Karpas-422 (cell line): Measurements from ENCODE around the gene RAB23. TPM values are rescaled to one million over a fixed set of nuclear protein-coding genes. Genes with fewer than 3 reads are reported as not detected.

Source experiments
- DNase-seq: peaks from one replicate; pipeline ENCODE4 v3.0.0-alpha.2; 2015
- H2AFZ ChIP-seq: fragments of 200-600 bp; sonication (generic); 2 replicates; pipeline ENCODE4 v1.6.1; 2014; ENCODE audit warnings: antibody characterized with exemption, low read length, mixed read lengths
- H3K27ac ChIP-seq: fragments of 200-600 bp; sonication (generic); 2 replicates; pipeline ENCODE4 v1.5.1; 2014; ENCODE audit warnings: mild to moderate bottlenecking, low read length, moderate library complexity
- H3K27me3 ChIP-seq: fragments of 200-600 bp; sonication (generic); 2 replicates; pipeline ENCODE4 v1.6.1; 2014; ENCODE audit warnings: low read length, mixed read lengths
- H3K36me3 ChIP-seq: fragments of 200-600 bp; sonication (generic); 2 replicates; pipeline ENCODE4 v1.6.1; 2014; ENCODE audit warnings: low read length, mixed read lengths; ENCODE audit not compliant: insufficient read depth
- H3K4me1 ChIP-seq: fragments of 200-600 bp; sonication (generic); 2 replicates; pipeline ENCODE4 v1.6.1; 2014; ENCODE audit warnings: mild to moderate bottlenecking, low read length, mixed read lengths
- H3K4me2 ChIP-seq: fragments of 200-600 bp; sonication (generic); 2 replicates; pipeline ENCODE4 v1.6.1; 2014; ENCODE audit warnings: low read length, low read depth, mild to moderate bottlenecking; ENCODE audit not compliant: poor library complexity, severe bottlenecking
- H3K4me3 ChIP-seq: fragments of 200-600 bp; sonication (generic); 2 replicates; pipeline ENCODE4 v1.5.1; 2014; ENCODE audit warnings: mild to moderate bottlenecking, antibody characterized with exemption, low read length, mixed read lengths
- H3K79me2 ChIP-seq: fragments of 200-600 bp; sonication (generic); 2 replicates; pipeline ENCODE4 v1.6.1; 2014; ENCODE audit warnings: mild to moderate bottlenecking, low read length, mixed read lengths
- H3K9ac ChIP-seq: fragments of 200-600 bp; sonication (generic); 2 replicates; pipeline ENCODE4 v1.6.0; 2014; ENCODE audit warnings: low read length
- H3K9me2 ChIP-seq: fragments of 200-600 bp; sonication (generic), shearing (Covaris generic); replicated peaks from 2 replicates; pipeline ENCODE4 v1.6.0; 2014; ENCODE audit warnings: mild to moderate bottlenecking, low read length, moderate library complexity; ENCODE audit not compliant: insufficient read depth
- H3K9me3 ChIP-seq: fragments of 300-700, 200-600 bp; sonication (generic); 2 replicates; pipeline ENCODE4 v1.6.1; 2014; ENCODE audit warnings: low read length, mixed read lengths
- H4K20me1 ChIP-seq: fragments of 200-600 bp; sonication (generic); 2 replicates; pipeline ENCODE4 v1.6.1; 2014; ENCODE audit warnings: mild to moderate bottlenecking, antibody characterized with exemption, low read length, low read depth; ENCODE audit not compliant: insufficient read depth
- total RNA-seq: library from RNA; depleted of rRNA; stranded (reverse); fragments of >200 nt; shearing (Covaris generic); gene quantifications from 2 replicates; pipeline ENCODE4 v1.2.3, GENCODE V29; 2014; ENCODE audit warnings: low replicate concordance

The RAB23 gene
- total RNA-seq, 1 experiment from 2014 or later, result 2.8 TPM

DNA sequence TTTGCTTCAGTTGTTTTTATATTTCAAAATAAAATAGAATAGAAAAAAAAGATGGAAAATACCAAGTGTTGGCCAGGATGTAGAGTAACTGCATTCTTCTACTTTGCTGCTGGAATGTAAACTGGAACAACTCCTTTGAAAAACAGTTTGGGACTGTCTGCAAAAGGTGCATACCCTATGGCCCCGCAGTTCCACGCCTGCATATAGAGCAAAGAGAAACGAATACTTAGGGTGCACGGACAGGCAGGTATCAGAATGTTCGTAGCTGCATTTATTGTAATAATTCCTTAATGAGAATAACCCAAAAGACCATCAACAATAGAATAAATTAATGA, 603 bp upstream of the RAB23 start:
- Histone ChIP-seq H3K27me3 (peaks cover 2% of the 10 kb centered on the region; the same call in 1 of the 2 replicates), H3K27ac (no peak overlapping the region), H3K4me3 (peak overlapping the region; percentile 81), H3K9ac (peak overlapping the region; percentile 76), H4K20me1 (peaks cover 11% of the 10 kb centered on the region), H3K4me2 (peak overlapping the region; percentile 98), H3K9me3 (no peaks in the 10 kb centered on the region), H3K4me1 (peaks cover 17% of the 10 kb centered on the region), H2AFZ (peak overlapping the region; percentile 100), H3K9me2 (no peaks in the 10 kb centered on the region), H3K79me2 (peaks cover 3% of the 10 kb centered on the region; the same call in 1 of the 2 replicates), H3K36me3 (no peaks in the 10 kb centered on the region)
- no peak for DNase-seq

DNA sequence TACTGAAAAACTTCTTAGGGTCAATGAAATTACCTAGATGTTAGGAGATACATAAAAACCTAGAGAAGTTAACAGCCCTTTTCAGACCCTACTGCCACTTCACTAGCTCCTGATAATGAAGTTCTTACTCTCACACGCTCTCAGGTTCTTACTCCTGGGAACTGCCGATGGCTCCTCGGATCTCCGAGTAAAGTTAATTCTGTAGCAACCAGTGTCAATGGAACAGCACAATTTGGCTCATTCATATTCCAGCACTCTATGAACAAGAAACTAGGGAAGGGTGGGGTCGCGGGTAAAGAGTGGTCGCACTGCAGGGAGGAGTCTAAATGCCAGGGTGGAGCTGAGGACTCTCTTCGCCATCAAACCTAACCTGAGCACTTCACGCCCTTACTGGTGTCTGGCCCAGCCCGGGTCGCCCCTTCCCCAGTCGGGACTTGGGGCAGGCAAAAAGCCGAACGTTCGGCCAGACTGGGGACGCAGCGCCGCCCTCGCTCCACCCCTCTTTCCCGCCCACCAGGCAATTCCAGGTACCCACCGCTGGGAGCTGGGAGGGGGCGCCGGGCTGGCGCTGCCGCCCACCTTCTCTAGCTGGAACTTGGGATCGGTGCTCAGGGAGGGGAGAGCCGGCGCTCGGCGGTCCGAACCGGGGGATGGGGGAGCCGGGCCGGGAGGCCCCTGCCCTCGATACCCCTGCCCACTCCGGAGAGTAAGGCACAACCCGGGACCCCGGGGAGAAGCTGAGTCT, 744 bp downstream of the RAB23 start:
- Histone ChIP-seq H3K27me3 (peaks cover 2% of the 10 kb centered on the region; the same call in 1 of the 2 replicates), H4K20me1 (peaks cover 11% of the 10 kb centered on the region), H3K4me1 (peaks cover 17% of the 10 kb centered on the region), H3K9ac (peak overlapping the region; percentile 76), H2AFZ (peak overlapping the region; percentile 100), H3K79me2 (peaks cover 3% of the 10 kb centered on the region; the same call in 1 of the 2 replicates), H3K36me3 (no peaks in the 10 kb centered on the region), H3K9me3 (no peaks in the 10 kb centered on the region), H3K4me3 (peak overlapping the region; percentile 81), H3K27ac (no peak overlapping the region), H3K9me2 (no peaks in the 10 kb centered on the region), H3K4me2 (peak overlapping the region; percentile 98)
- peak; percentile 71 for DNase-seq

DNA sequence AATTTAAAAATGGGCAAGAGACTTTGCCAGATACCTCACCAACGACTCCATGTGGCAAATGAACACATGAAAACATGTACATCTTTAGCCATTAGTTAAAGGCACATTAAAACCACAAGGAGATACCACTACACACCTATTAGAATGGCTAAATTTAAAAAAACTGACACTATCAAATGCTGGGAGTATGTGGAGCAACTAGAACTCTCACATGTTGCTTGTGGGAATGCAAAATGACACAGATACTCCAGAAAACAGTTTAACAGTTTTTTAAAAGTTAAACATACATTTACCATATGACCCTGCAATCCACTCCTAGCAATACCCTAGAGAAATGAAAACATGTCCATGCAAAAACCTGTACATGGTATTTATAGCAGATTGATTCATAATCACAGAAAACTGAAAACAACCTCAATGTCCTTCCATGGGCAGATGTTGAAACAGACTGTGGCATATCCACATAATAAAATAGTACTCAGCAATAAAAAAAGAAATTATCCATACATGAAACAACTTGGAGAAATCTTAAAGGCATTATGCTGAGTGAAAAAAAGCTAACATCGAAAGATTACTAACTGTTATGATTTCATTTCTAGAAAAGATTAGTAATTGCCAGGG, 1.9 kb downstream of the RAB23 start:
- H3K4me3 ChIP-seq, result no peak overlapping the region
- peaks cover 21% of the 10 kb centered on the region for H4K20me1 ChIP-seq
- H3K36me3 ChIP-seq, result no peaks in the 10 kb centered on the region
- no peaks in the 10 kb centered on the region for H3K9me2 ChIP-seq
- no peak overlapping the region for H2AFZ ChIP-seq
- H3K27ac ChIP-seq, result no peak overlapping the region
- H3K79me2 ChIP-seq, result peaks cover 3% of the 10 kb centered on the region; the same call in 1 of the 2 replicates
- H3K27me3 ChIP-seq, result peaks cover 2% of the 10 kb centered on the region; the same call in 1 of the 2 replicates
- H3K9ac ChIP-seq, result no peak overlapping the region
- peaks cover 17% of the 10 kb centered on the region for H3K4me1 ChIP-seq
- H3K4me2 ChIP-seq, result no peak overlapping the region
- no peak for DNase-seq
- H3K9me3 ChIP-seq, result no peaks in the 10 kb centered on the region

DNA sequence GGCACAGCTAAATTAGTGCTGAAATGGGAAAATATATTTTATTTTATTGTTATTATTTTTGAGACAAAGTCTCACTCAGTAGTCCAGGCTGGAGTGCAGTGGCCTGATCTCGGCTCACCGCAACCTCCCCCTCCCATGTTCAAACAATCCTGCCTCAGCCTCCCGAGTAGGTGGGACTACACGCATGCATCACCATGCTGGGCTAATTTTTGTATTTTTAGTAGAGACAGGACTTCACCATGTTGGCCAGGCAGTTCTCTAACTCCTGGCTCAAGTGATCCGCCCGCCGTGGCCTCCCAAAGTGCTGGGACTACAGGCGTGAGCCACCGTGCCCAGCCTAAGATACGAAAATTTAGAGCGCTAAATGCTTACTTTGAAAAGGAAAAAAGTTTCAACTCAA, 4.8 kb downstream of the RAB23 start:
- no peak overlapping the region for H3K4me2 ChIP-seq
- peaks cover 9% of the 10 kb centered on the region for H3K4me1 ChIP-seq
- H3K9me2 ChIP-seq, result no peaks in the 10 kb centered on the region
- H2AFZ ChIP-seq, result no peak overlapping the region
- H3K27ac ChIP-seq, result no peak overlapping the region
- peaks cover 3% of the 10 kb centered on the region; the same call in 1 of the 2 replicates for H3K79me2 ChIP-seq
- peaks cover 42% of the 10 kb centered on the region for H4K20me1 ChIP-seq
- no peaks in the 10 kb centered on the region for H3K36me3 ChIP-seq
- H3K9ac ChIP-seq, result no peak overlapping the region
- no peak overlapping the region for H3K4me3 ChIP-seq
- peaks cover 2% of the 10 kb centered on the region; the same call in 1 of the 2 replicates for H3K27me3 ChIP-seq
- DNase-seq, result no peak
- no peaks in the 10 kb centered on the region for H3K9me3 ChIP-seq

DNA sequence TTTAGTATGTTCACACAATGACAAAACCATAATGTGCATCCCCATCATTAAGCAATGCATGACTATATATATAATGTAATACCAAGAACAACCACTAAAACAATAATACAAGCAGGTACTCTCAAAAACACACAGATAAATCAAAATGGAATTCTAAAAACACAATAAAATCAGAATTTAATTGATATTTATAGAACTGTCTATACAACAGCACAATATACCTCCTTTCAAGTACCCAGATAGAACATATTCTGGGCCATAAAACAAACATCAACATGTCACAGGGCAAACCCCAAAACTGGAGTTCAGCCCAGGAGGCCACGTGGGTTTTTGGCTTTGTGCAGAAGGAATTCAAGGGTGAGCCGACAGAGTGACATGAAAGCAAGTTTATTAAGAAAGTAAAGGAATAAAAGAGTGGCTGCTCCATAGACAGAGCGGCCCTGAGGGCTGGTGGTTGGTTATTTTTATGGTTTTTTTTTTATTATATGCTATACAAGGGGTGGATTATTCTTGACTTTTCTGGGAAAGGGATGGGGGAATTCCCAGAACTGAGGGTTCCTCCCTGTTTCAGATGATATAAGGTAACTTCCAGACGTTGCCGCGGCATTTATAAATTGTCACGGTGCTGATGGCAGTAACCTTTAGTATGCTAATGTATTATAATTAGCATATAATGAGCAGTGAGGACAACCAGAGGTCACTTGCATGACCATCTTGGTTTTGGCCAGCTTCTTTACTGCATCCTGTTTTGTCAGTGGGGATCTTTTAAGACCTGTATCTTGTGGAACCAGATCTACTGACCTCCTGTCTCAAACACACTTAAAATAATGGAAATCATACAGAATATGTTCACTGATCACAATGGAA, 5.6 kb downstream of the RAB23 start:
- peaks cover 50% of the 10 kb centered on the region for H4K20me1 ChIP-seq
- no peak overlapping the region for H3K9ac ChIP-seq
- no peak overlapping the region for H3K27ac ChIP-seq
- no peak overlapping the region for H3K4me2 ChIP-seq
- H3K9me2 ChIP-seq, result no peaks in the 10 kb centered on the region
- no peak for DNase-seq
- no peak overlapping the region for H3K4me3 ChIP-seq
- no peak overlapping the region for H2AFZ ChIP-seq
- peaks cover 3% of the 10 kb centered on the region; the same call in 1 of the 2 replicates for H3K79me2 ChIP-seq
- H3K36me3 ChIP-seq, result no peaks in the 10 kb centered on the region
- H3K4me1 ChIP-seq, result peaks cover 9% of the 10 kb centered on the region
- H3K27me3 ChIP-seq, result peaks cover 2% of the 10 kb centered on the region; the same call in 1 of the 2 replicates
- H3K9me3 ChIP-seq, result no peaks in the 10 kb centered on the region

DNA sequence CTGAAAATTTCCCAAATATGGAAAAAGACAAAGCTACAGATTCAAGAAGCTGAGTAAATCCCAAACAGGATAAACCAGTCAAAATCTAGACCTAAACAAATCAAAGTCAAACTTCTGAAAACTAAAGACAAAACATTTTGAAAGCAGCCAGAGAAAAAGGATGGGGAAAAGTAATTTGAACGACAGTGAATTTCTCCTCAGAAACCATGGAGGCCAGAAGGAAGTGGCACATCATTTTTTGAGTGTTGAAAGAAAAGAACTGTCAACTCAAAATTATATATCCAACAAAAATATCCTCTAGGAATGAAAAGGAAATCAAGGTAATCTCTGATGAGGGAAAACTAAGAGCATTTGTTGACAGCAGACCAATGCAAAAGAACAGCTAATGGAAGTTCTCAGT, 6.8 kb downstream of the RAB23 start:
- Histone ChIP-seq H3K4me1 (peaks cover under 1% of the 10 kb centered on the region; the same call in 1 of the 2 replicates), H4K20me1 (peaks cover 51% of the 10 kb centered on the region), H3K9me3 (no peaks in the 10 kb centered on the region), H3K4me2 (no peak overlapping the region), H3K9ac (no peak overlapping the region), H2AFZ (no peak overlapping the region), H3K4me3 (no peak overlapping the region), H3K36me3 (no peaks in the 10 kb centered on the region), H3K27ac (no peak overlapping the region), H3K79me2 (peaks cover 3% of the 10 kb centered on the region; the same call in 1 of the 2 replicates), H3K27me3 (peaks cover 2% of the 10 kb centered on the region; the same call in 1 of the 2 replicates), H3K9me2 (no peaks in the 10 kb centered on the region)
- no peak for DNase-seq

DNA sequence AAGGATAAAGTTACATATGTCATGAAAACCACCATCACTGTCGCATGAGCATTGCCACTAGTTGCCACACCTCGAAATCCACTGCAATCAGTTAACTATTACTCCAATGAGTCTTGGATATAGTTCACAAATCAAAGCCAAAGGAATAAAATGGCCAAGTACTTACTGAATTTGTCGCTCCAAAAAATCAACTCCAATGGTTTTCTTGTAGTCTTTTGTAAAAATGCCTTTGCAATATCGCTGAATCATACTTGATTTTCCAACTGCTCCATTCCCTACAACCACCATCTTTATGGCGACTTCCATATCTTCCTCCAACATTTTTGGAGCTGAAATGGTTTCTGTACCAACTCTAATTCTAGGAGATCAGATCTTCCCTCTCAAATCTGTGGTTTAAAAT, 12.0 kb downstream of the RAB23 start:
- Histone ChIP-seq H3K27ac (no peak overlapping the region), H3K4me1 (no peaks in the 10 kb centered on the region), H3K36me3 (no peaks in the 10 kb centered on the region), H3K27me3 (no peaks in the 10 kb centered on the region), H3K79me2 (no peaks in the 10 kb centered on the region), H4K20me1 (peaks cover 28% of the 10 kb centered on the region; the same call in 1 of the 2 replicates), H3K4me2 (no peak overlapping the region), H3K9me3 (no peaks in the 10 kb centered on the region), H3K9ac (no peak overlapping the region), H3K9me2 (no peaks in the 10 kb centered on the region), H3K4me3 (no peak overlapping the region), H2AFZ (no peak overlapping the region)
- no peak for DNase-seq

DNA sequence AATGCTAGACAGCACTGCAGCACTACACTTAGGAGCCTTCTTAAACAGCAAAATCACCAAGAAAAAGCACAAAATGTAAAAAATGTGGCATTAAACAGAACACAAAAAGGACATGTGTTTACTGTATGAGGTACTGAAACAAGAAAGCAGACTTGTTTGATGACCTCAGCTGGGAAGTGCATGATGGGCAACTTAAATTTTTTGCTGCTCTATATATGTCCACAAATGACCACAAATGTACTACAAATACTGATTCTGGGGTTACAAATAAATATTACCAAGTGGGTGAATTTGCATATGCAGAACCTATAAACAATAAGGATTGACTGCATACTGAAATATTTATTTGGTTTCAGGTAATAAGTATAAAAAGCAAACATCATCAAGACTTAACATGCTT, 13.1 kb downstream of the RAB23 start:
- no peaks in the 10 kb centered on the region for H3K79me2 ChIP-seq
- no peak overlapping the region for H2AFZ ChIP-seq
- no peak for DNase-seq

More for the DNA sequence above, 13.1 kb downstream of the RAB23 start:
- no peak overlapping the region for H3K4me3 ChIP-seq
- no peak overlapping the region for H3K27ac ChIP-seq
- no peak overlapping the region for H3K9ac ChIP-seq
- no peaks in the 10 kb centered on the region for H3K9me2 ChIP-seq
- H3K9me3 ChIP-seq, result no peaks in the 10 kb centered on the region
- no peaks in the 10 kb centered on the region for H3K27me3 ChIP-seq
- no peak overlapping the region for H3K4me2 ChIP-seq
- no peaks in the 10 kb centered on the region for H3K36me3 ChIP-seq
- peaks cover 19% of the 10 kb centered on the region; the same call in 1 of the 2 replicates for H4K20me1 ChIP-seq
- no peaks in the 10 kb centered on the region for H3K4me1 ChIP-seq
